SK-N-SH treated with all-trans-retinoic acid at 6 μM for 48 hours (cell line): ENCODE results near the gene AKT2.

Experiments
- ARNTL ChIP-seq: fragments of 450-650 bp; formaldehyde crosslinking; IDR thresholded peaks from 2 replicates; pipeline ENCODE4 v1.5.0; 2020; ENCODE audit warnings: low read depth, mild to moderate bottlenecking, moderate library complexity, borderline replicate concordance
- CSDC2 ChIP-seq: fragments of 250-450 bp; sonication (Bioruptor Pico); IDR thresholded peaks from 2 replicates; pipeline ENCODE4 v1.5.0; 2020; ENCODE audit warnings: mild to moderate bottlenecking, moderate library complexity
- GLIS3 ChIP-seq: fragments of 250-450 bp; sonication (Bioruptor Pico); IDR thresholded peaks from 2 replicates; pipeline ENCODE4 v1.5.0; 2020; ENCODE audit warnings: mild to moderate bottlenecking, moderate library complexity
- ISL1 ChIP-seq: fragments of 250-450 bp; sonication (Bioruptor Pico); IDR thresholded peaks from 2 replicates; pipeline ENCODE4 v2.1.2; 2022; ENCODE audit warnings: mild to moderate bottlenecking, moderate library complexity
- PPARA ChIP-seq: fragments of 250-450 bp; sonication (Bioruptor Pico); IDR thresholded peaks from 2 replicates; pipeline ENCODE4 v1.5.0; 2020; ENCODE audit warnings: mild to moderate bottlenecking, borderline replicate concordance
- TCF4 ChIP-seq: fragments of 250-450 bp; sonication (Bioruptor Pico); IDR thresholded peaks from 2 replicates; pipeline ENCODE4 v1.8.0; 2021; ENCODE audit warnings: mild to moderate bottlenecking, moderate library complexity, borderline replicate concordance
- ZNF565 ChIP-seq: fragments of 450-650 bp; formaldehyde crosslinking; conservative IDR thresholded peaks from 2 replicates; pipeline ENCODE4 v1.5.0; 2020; ENCODE audit warnings: low read depth, mild to moderate bottlenecking, moderate library complexity
- ZNF70 ChIP-seq: fragments of 450-650 bp; formaldehyde crosslinking; IDR thresholded peaks from 2 replicates; pipeline ENCODE4 v1.5.0; 2020; ENCODE audit warnings: mild to moderate bottlenecking, moderate library complexity
- TF ChIP-seq, protein P1 (sequence below): fragments of 250-450 bp; sonication (Bioruptor Pico); IDR thresholded peaks from 2 replicates; pipeline ENCODE4 v1.8.0; 2020; ENCODE audit warnings: mild to moderate bottlenecking, moderate library complexity, borderline replicate concordance
- TF ChIP-seq, protein P2 (sequence below): fragments of 250-450 bp; sonication (Bioruptor Pico); IDR thresholded peaks from 2 replicates; pipeline ENCODE4 v1.5.0; 2020; ENCODE audit warnings: mild to moderate bottlenecking, moderate library complexity
- TF ChIP-seq, protein P3 (sequence below): fragments of 250-450 bp; sonication (Bioruptor Pico); IDR thresholded peaks from 2 replicates; pipeline ENCODE4 v1.5.1; 2020; ENCODE audit warnings: low read depth, mild to moderate bottlenecking, moderate library complexity

DNA sequence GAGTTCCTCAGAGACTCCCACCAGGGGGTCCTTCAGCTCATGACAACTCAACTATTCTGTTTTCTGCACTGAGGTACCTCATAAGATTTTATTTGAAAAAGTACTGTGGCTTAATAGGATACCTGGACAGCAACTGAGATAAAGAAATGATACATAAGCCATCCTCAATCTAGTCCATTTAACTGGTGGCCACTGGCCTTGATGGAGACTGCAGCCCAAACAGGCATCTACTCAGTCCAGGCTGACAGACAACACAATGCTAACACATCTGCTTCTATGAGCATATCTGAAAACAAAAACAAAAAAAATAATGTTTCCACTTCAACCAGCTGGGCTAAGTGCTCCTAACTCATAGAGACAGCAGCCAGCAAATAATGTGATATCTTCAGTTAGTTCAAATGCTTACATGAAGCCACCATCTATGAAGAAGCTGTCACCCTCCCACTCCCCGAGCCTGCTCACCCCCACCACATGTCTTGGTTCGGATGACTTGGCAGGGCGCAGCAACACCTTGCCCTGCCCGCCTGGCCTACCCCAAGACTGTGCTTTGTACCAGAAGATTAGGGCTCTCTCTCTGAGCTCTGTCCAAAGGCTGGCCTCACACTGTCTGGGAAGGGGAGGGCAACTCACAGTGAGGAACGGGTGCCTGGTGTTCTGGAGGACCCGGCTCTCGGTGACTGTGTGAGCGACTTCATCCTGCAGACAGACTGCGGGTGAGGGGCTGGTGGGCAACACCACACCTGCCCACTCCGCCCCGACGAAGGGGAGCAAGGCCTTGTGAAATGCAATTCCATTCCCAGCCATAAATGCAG lies 45.5 kb downstream of the AKT2 start:
- TF ChIP-seq, protein P1, sequence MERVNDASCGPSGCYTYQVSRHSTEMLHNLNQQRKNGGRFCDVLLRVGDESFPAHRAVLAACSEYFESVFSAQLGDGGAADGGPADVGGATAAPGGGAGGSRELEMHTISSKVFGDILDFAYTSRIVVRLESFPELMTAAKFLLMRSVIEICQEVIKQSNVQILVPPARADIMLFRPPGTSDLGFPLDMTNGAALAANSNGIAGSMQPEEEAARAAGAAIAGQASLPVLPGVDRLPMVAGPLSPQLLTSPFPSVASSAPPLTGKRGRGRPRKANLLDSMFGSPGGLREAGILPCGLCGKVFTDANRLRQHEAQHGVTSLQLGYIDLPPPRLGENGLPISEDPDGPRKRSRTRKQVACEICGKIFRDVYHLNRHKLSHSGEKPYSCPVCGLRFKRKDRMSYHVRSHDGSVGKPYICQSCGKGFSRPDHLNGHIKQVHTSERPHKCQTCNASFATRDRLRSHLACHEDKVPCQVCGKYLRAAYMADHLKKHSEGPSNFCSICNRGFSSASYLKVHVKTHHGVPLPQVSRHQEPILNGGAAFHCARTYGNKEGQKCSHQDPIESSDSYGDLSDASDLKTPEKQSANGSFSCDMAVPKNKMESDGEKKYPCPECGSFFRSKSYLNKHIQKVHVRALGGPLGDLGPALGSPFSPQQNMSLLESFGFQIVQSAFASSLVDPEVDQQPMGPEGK (CRISPR knock-in tag), result no peak
- TF ChIP-seq GLIS3 (no peak), ARNTL (CRISPR knock-in tag) (no peak), ISL1 (CRISPR knock-in tag) (no peak), PPARA (CRISPR knock-in tag) (no peak), TCF4 (CRISPR knock-in tag) (no peak), ZNF565 (CRISPR knock-in tag) (no peak), CSDC2 (CRISPR knock-in tag) (no peak), ZNF70 (no peak)
- TF ChIP-seq, protein P2, sequence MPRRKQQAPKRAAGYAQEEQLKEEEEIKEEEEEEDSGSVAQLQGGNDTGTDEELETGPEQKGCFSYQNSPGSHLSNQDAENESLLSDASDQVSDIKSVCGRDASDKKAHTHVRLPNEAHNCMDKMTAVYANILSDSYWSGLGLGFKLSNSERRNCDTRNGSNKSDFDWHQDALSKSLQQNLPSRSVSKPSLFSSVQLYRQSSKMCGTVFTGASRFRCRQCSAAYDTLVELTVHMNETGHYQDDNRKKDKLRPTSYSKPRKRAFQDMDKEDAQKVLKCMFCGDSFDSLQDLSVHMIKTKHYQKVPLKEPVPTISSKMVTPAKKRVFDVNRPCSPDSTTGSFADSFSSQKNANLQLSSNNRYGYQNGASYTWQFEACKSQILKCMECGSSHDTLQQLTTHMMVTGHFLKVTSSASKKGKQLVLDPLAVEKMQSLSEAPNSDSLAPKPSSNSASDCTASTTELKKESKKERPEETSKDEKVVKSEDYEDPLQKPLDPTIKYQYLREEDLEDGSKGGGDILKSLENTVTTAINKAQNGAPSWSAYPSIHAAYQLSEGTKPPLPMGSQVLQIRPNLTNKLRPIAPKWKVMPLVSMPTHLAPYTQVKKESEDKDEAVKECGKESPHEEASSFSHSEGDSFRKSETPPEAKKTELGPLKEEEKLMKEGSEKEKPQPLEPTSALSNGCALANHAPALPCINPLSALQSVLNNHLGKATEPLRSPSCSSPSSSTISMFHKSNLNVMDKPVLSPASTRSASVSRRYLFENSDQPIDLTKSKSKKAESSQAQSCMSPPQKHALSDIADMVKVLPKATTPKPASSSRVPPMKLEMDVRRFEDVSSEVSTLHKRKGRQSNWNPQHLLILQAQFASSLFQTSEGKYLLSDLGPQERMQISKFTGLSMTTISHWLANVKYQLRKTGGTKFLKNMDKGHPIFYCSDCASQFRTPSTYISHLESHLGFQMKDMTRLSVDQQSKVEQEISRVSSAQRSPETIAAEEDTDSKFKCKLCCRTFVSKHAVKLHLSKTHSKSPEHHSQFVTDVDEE (CRISPR knock-in tag), result no peak
- TF ChIP-seq, protein P3, sequence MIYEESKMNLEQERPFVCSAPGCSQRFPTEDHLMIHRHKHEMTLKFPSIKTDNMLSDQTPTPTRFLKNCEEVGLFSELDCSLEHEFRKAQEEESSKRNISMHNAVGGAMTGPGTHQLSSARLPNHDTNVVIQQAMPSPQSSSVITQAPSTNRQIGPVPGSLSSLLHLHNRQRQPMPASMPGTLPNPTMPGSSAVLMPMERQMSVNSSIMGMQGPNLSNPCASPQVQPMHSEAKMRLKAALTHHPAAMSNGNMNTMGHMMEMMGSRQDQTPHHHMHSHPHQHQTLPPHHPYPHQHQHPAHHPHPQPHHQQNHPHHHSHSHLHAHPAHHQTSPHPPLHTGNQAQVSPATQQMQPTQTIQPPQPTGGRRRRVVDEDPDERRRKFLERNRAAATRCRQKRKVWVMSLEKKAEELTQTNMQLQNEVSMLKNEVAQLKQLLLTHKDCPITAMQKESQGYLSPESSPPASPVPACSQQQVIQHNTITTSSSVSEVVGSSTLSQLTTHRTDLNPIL, result no peak
